SK-N-SH treated with all-trans-retinoic acid at 6 μM for 48 hours (cell line): ENCODE results near the gene NFAT5.

Experiments used
- CSRNP3 ChIP-seq: fragments of 250-450 bp; sonication (Bioruptor Pico); IDR thresholded peaks from 2 replicates; pipeline ENCODE4 v1.5.1; 2021; ENCODE audit warnings: mild to moderate bottlenecking, moderate library complexity
- ISL1 ChIP-seq: fragments of 250-450 bp; sonication (Bioruptor Pico); IDR thresholded peaks from 2 replicates; pipeline ENCODE4 v2.1.2; 2022; ENCODE audit warnings: mild to moderate bottlenecking, moderate library complexity
- OSR1 ChIP-seq: fragments of 250-450 bp; sonication (Bioruptor Pico); IDR thresholded peaks from 2 replicates; pipeline ENCODE4 v1.8.0; 2022; ENCODE audit warnings: moderate library complexity, mild to moderate bottlenecking, inconsistent platforms
- PATZ1 ChIP-seq: fragments of 250-450 bp; sonication (Bioruptor Pico); IDR thresholded peaks from 2 replicates; pipeline ENCODE4 v1.8.0; 2020; ENCODE audit warnings: mild to moderate bottlenecking, moderate library complexity, borderline replicate concordance
- POU6F1 ChIP-seq: fragments of 250-450 bp; sonication (Bioruptor Pico); IDR thresholded peaks from 2 replicates; pipeline ENCODE4 v1.8.0; 2021; ENCODE audit warnings: low read depth, mild to moderate bottlenecking, moderate library complexity, borderline replicate concordance
- RARB ChIP-seq: fragments of 250-450 bp; sonication (Bioruptor Pico); IDR thresholded peaks from 2 replicates; pipeline ENCODE4 v1.8.0; 2021; ENCODE audit warnings: mild to moderate bottlenecking, moderate library complexity
- TCF4 ChIP-seq: fragments of 250-450 bp; sonication (Bioruptor Pico); IDR thresholded peaks from 2 replicates; pipeline ENCODE4 v1.8.0; 2021; ENCODE audit warnings: mild to moderate bottlenecking, moderate library complexity, borderline replicate concordance
- TOX ChIP-seq: fragments of 250-450 bp; sonication (Bioruptor Pico); IDR thresholded peaks from 2 replicates; pipeline ENCODE4 v1.8.0; 2021; ENCODE audit warnings: mild to moderate bottlenecking, moderate library complexity, borderline replicate concordance
- TSHZ2 ChIP-seq: fragments of 250-450 bp; sonication (Bioruptor Pico); IDR thresholded peaks from 2 replicates; pipeline ENCODE4 v1.5.0; 2020; ENCODE audit warnings: mild to moderate bottlenecking, moderate library complexity
- ZFP3 ChIP-seq: fragments of 250-450 bp; sonication (Bioruptor Pico); IDR thresholded peaks from 2 replicates; pipeline ENCODE4 v1.5.0; 2020; ENCODE audit warnings: mild to moderate bottlenecking, moderate library complexity
- ZNF565 ChIP-seq: fragments of 450-650 bp; formaldehyde crosslinking; conservative IDR thresholded peaks from 2 replicates; pipeline ENCODE4 v1.5.0; 2020; ENCODE audit warnings: low read depth, mild to moderate bottlenecking, moderate library complexity

- no peak for TF ChIP-seq PATZ1 (CRISPR knock-in tag)
- no peak for TF ChIP-seq POU6F1 (CRISPR knock-in tag)
- no peak for TF ChIP-seq TCF4 (CRISPR knock-in tag)
- no peak for TF ChIP-seq RARB (CRISPR knock-in tag)
- TF ChIP-seq TOX (CRISPR knock-in tag), result no peak
- no peak for TF ChIP-seq TSHZ2 (CRISPR knock-in tag)
- no peak for TF ChIP-seq ZFP3
- TF ChIP-seq CSRNP3 (CRISPR knock-in tag), result no peak
- no peak for TF ChIP-seq OSR1 (CRISPR knock-in tag)
- no peak for TF ChIP-seq ZNF565
- no peak for TF ChIP-seq ISL1 (CRISPR knock-in tag)
Measured at GRCh38 chr16:69701452-69701851, 135.7 kb downstream of the NFAT5 start.
